Measurements from ENCODE around the gene TMEM170A.

TMEM170A gene

DNA sequence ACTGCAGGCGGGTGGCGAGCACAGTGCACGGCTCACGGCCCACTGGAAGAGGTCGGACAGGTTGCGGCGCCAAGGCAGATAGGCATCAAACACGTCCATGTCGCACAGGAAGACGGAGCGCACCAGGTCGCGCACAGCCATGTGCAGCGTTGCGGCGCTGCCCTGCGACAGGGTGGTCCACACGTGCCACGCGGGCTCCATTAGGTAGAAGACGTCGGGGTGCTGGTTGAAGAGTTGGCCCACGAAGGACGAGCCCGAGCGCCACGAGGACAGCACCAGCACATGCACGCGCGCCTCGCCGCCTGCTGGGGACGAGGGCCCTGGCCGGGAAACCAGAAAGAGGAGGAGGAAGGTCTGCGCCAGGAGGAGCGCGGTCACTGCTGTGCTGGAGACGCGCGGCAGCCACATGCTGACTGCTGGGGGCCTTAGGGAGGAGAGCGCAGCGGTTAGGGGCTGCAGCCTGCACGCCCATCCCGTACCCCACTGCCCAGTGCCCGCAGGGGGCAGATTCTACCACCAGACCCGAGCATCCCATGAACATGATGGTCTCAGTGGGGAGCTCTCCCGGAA is 15.0 kb upstream of the TMEM170A start:
- no peak for TF ChIP-seq FOXP2 (optimal IDR thresholded peaks at IDR 0.05; ENCODE audit: borderline replicate concordance, extremely low read depth, extremely low read length, insufficient read depth)
- TF ChIP-seq SIN3A (IDR thresholded peaks at IDR 0.05; ENCODE audit: borderline replicate concordance, insufficient read depth, low read length) = no peak
- no peak for TF ChIP-seq TAF1 (IDR thresholded peaks at IDR 0.05; ENCODE audit: borderline replicate concordance, insufficient read depth, low read length)
- no peak for TF ChIP-seq REST (IDR thresholded peaks at IDR 0.05; ENCODE audit: insufficient read depth in 1 of 2, low read depth in 2 of 2, low read length in 2 of 2)
- no peak for TF ChIP-seq POLR2AphosphoS5 (IDR thresholded peaks at IDR 0.05; ENCODE audit: low read depth, low read length)

DNA sequence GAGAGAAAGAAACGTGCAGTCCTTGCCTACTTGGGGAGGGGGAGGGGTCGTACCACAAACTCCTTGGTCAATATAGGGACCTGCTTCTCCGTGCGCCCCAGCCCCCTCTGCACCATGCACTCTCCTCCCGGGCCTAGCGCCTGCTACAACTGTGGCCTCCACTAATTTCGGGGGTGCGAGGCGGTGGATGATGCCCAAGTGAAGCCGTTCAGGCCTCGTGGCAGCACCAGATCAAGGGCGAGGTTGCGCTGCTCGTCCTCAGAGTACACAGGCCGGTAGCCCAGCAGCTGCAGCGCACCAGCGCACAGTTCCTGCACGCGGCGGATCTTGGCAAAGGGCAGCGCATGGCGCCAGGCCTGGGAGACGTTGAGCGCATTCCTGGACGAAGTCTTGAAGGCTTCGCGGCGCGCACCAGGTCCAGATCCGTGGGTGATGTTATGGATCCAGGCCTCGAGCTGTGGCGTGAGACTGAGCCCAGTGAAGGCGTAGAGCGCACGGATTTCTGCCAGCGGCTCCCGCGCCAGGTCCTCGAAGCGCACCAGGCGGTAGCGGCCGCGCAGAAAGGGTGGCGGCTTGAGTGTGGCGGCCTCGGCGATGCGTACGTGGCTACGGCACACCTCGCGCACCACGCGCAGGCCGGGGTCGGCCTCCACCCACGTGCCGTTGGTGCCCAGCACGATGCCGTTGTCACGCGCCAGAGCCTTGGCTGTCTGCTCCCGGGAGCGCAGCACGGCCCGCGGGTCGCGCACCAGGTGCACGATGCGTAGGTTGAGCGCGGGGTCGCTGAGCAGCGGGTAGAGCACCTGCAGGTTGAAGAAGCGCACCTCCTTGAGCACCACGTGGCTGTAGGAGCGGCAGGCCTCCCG is 14.2 kb upstream of the TMEM170A start:
- no peak for TF ChIP-seq FOXP2 (optimal IDR thresholded peaks at IDR 0.05; ENCODE audit: borderline replicate concordance, extremely low read depth, extremely low read length, insufficient read depth)
- TF ChIP-seq TAF1 (IDR thresholded peaks at IDR 0.05; ENCODE audit: borderline replicate concordance, insufficient read depth, low read length) = no peak
- no peak for TF ChIP-seq SIN3A (IDR thresholded peaks at IDR 0.05; ENCODE audit: borderline replicate concordance, insufficient read depth, low read length)
- no peak for TF ChIP-seq REST (IDR thresholded peaks at IDR 0.05; ENCODE audit: insufficient read depth in 1 of 2, low read depth in 2 of 2, low read length in 2 of 2)
- no peak for TF ChIP-seq POLR2AphosphoS5 (IDR thresholded peaks at IDR 0.05; ENCODE audit: low read depth, low read length)

DNA sequence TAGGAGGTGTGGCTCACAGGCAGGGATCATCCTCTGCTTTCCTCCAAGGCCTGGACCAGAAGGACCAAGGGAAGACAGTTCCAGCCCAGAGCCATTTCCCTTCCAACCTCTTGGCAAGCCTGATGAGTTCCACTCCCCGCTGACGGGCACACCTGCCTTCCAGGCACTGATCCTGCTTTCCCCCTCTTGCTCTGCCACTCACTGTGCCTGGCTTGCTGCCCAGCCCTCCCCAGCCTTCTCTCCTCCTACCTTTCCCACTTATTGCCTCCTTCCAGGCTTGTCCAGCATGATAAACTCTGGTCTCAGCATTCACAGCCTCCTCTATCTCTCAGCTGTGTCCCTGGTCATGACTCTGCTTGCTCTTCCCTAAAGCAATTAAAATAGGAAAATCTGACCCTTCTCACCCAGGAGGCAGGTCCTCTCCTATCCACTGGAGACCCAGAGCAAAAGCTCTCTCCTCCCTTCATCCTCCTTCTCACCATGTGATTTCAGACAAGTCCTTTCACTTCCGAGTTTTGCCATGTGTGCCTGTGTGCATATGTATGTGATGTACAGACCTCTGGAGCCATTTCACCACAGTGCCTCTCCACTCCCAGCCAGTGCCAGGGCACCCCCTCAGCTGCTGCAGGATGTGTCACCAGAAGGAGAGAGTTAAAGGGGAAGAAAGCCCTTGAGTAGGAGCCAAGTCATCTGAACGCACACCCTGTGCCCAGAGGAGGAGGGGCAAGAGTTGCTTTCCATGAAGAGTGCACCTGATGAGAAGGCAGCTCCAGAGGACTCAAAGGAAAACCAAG is 13.4 kb upstream of the TMEM170A start:
- no peak for TF ChIP-seq POLR2AphosphoS5 (IDR thresholded peaks at IDR 0.05; ENCODE audit: low read depth, low read length)
- no peak for TF ChIP-seq FOXP2 (optimal IDR thresholded peaks at IDR 0.05; ENCODE audit: borderline replicate concordance, extremely low read depth, extremely low read length, insufficient read depth)
- no peak for TF ChIP-seq TAF1 (IDR thresholded peaks at IDR 0.05; ENCODE audit: borderline replicate concordance, insufficient read depth, low read length)

- TF ChIP-seq FOXP2 (optimal IDR thresholded peaks at IDR 0.05; ENCODE audit: borderline replicate concordance, extremely low read depth, extremely low read length, insufficient read depth) (no peak), POLR2AphosphoS5 (IDR thresholded peaks at IDR 0.05; ENCODE audit: low read depth, low read length) (no peak), TAF1 (IDR thresholded peaks at IDR 0.05; ENCODE audit: borderline replicate concordance, insufficient read depth, low read length) (no peak), REST (IDR thresholded peaks at IDR 0.05; ENCODE audit: insufficient read depth in 1 of 2, low read depth in 2 of 2, low read length in 2 of 2) (no peak), SIN3A (IDR thresholded peaks at IDR 0.05; ENCODE audit: borderline replicate concordance, insufficient read depth, low read length) (no peak)
Measured at GRCh38 chr16:75476817-75477216, 12.3 kb upstream of the TMEM170A start.

GRCh38 chr16:75475420-75475847 is 10.9 kb upstream of the TMEM170A start:
- TF ChIP-seq POLR2AphosphoS5 (IDR thresholded peaks at IDR 0.05; ENCODE audit: low read depth, low read length) (no peak), FOXP2 (optimal IDR thresholded peaks at IDR 0.05; ENCODE audit: borderline replicate concordance, extremely low read depth, extremely low read length, insufficient read depth) (no peak), SIN3A (IDR thresholded peaks at IDR 0.05; ENCODE audit: borderline replicate concordance, insufficient read depth, low read length) (no peak), TAF1 (IDR thresholded peaks at IDR 0.05; ENCODE audit: borderline replicate concordance, insufficient read depth, low read length) (no peak), REST (IDR thresholded peaks at IDR 0.05; ENCODE audit: insufficient read depth in 1 of 2, low read depth in 2 of 2, low read length in 2 of 2) (no peak)

All from PFSK-1 (cell line).